K562 (cell line): ENCODE data around the gene HOXA11. TPM values are rescaled to one million over a fixed set of nuclear protein-coding genes. Genes with fewer than 3 reads are reported as not detected.

Experiments used
- ATAC-seq: fragments of 200-7000 bp; cut with Tn5 transposase; 3 replicates; pipeline ENCODE4 v1.9.1; 2020; ENCODE audit warnings: moderate library complexity
- BruUV-seq: library from RNA; stranded (reverse); fragments of 400-500 nt; replicated peaks from 2 replicates; lab custom pipeline; 2021; lab: Mats Ljungman, UMichigan
- CTCF ChIA-PET: fragments of 300-600 bp; formaldehyde crosslinking; extraction: SDS; loops from one replicate; lab custom pipeline; 2021; ENCODE audit warnings: low intra/inter-chr PET ratio; lab: Yijun Ruan, JAX
- POLR2A ChIA-PET: fragments of 300-600, 350-650 bp; sonication (Branson Sonifier 250); formaldehyde crosslinking; extraction: SDS; loops from one replicate; lab custom pipeline; 2021; ENCODE audit warnings: antibody characterized with exemption, inconsistent platforms; lab: Yijun Ruan, JAX
- DNase-seq, 4 experiments: peaks; one replicate each; pipeline versions ENCODE4 v3.0.0 to v3.0.0-alpha.2; 2011 to 2018; ENCODE audit warnings: low spot score in 3 of 4, mixed read lengths in 3 of 4; ENCODE audit errors: extremely low read depth in 1 of 4
- FAIRE-seq: peaks from 2 replicates; lab custom pipeline; 2011; peaks lifted over from hg19 to GRCh38; lab: Jason Lieb, UNC
- H2AFZ ChIP-seq: 2 replicates; pipeline ENCODE4 v1.6.0; 2011; ENCODE audit warnings: low read depth, low read length, control low read depth, inconsistent platforms
- H3K27ac ChIP-seq: fragments of 200-600 bp; 3 replicates; pipeline ENCODE4 v1.8.0; 2011; ENCODE audit warnings: low read depth, mild to moderate bottlenecking, control low read depth, inconsistent platforms, low read length, moderate library complexity, mixed read lengths; ENCODE audit errors: extremely low read depth
- H3K27me3 ChIP-seq, 2 experiments: fragments of 300-600 bp in 1 of 2; 2 replicates in 1 of 2; 3 replicates in 1 of 2; pipeline versions ENCODE4 v1.6.0 to v1.8.0; 2011; ENCODE audit warnings: inconsistent platforms in 2 of 2, low read length in 2 of 2, mild to moderate bottlenecking in 1 of 2, mixed read lengths in 1 of 2, moderate library complexity in 1 of 2; ENCODE audit not compliant: control insufficient read depth in 2 of 2, insufficient read depth in 2 of 2
- H3K36me3 ChIP-seq: fragments of 300-600 bp; 3 replicates; pipeline ENCODE4 v1.8.0; 2011; ENCODE audit warnings: mild to moderate bottlenecking, low read length, inconsistent platforms; ENCODE audit not compliant: control insufficient read depth, insufficient read depth
- H3K4me1 ChIP-seq, 2 experiments: fragments of 200-600 bp in 1 of 2; replicated peaks in 1 of 2; 2 replicates in 1 of 2; 3 replicates in 1 of 2; pipeline versions ENCODE4 v1.5.1 to v1.8.0; 2011; ENCODE audit warnings: inconsistent platforms in 2 of 2, low read length in 2 of 2, mild to moderate bottlenecking in 1 of 2, mixed read lengths in 1 of 2, moderate library complexity in 1 of 2; ENCODE audit not compliant: control insufficient read depth in 2 of 2, insufficient read depth in 2 of 2
- H3K4me2 ChIP-seq: 2 replicates; pipeline ENCODE4 v1.6.1; 2011; ENCODE audit warnings: low read length, control low read depth, inconsistent platforms, mixed read lengths; ENCODE audit not compliant: insufficient read depth
- H3K4me3 ChIP-seq: fragments of 200-600 bp; sonication (generic), shearing (Covaris generic); 2 replicates; pipeline ENCODE4 v1.5.1; 2016; ENCODE audit warnings: control low read depth, inconsistent platforms
- H3K79me2 ChIP-seq: fragments of 200-600 bp; 3 replicates; pipeline ENCODE4 v1.8.0; 2011; ENCODE audit warnings: low read length, inconsistent platforms; ENCODE audit not compliant: control insufficient read depth, insufficient read depth
- H3K9ac ChIP-seq, 2 experiments: 2 replicates each; pipeline versions ENCODE4 v1.6.0 to v1.6.1; 2011; ENCODE audit warnings: low read depth in 2 of 2, low read length in 2 of 2, control low read depth in 1 of 2, inconsistent platforms in 1 of 2, mild to moderate bottlenecking in 1 of 2, mixed read lengths in 1 of 2; ENCODE audit not compliant: insufficient read depth in 1 of 2
- H3K9me1 ChIP-seq: one replicate; pipeline ENCODE4 v1.6.0; 2011; ENCODE audit warnings: inconsistent platforms, mild to moderate bottlenecking, low read length, moderate library complexity; ENCODE audit not compliant: control insufficient read depth, insufficient read depth
- H3K9me3 ChIP-seq: replicated peaks from 2 replicates; pipeline ENCODE4 v1.5.1; 2011; ENCODE audit warnings: low read depth, low read length, inconsistent platforms; ENCODE audit not compliant: control insufficient read depth, insufficient read depth
- H4K20me1 ChIP-seq: replicated peaks from 2 replicates; pipeline ENCODE4 v1.6.1; 2011; ENCODE audit warnings: low read length, inconsistent platforms, mixed read lengths; ENCODE audit not compliant: control insufficient read depth, insufficient read depth
- PTRF ChIP-seq: fragments of 450-650 bp; IDR thresholded peaks from 2 replicates; pipeline ENCODE4 v1.6.1; 2016; ENCODE audit warnings: mild to moderate bottlenecking, missing genetic modification characterization, missing compliant biosample characterization
- ZBTB43 ChIP-seq: sonication (generic); formaldehyde crosslinking; IDR thresholded peaks from 2 replicates; pipeline ENCODE4 v1.8.0; 2023; ENCODE audit warnings: mild to moderate bottlenecking, missing genetic modification reagents
- WGBS: fragments of 100-300 bp; shearing (Covaris generic); methylation state at CpG from one replicate; pipeline ENCODE4 v1.1.6; 2016; ENCODE audit warnings: low coverage, mixed read lengths; ENCODE audit not compliant: insufficient coverage; ENCODE audit errors: missing lambda C conversion rate; 5-methylcytosine and 5-hydroxymethylcytosine counted together
- in situ Hi-C: fragments of 300-500 bp; cut with MboI; formaldehyde crosslinking; loops from 4 replicates; pipeline ENCODE4 v1.15.0; 2018; ENCODE audit warnings: inconsistent platforms, mixed read lengths
- intact Hi-C: fragments of 100-400 bp; cut with micrococcal nuclease; formaldehyde crosslinking; loops from 2 replicates; pipeline ENCODE4 v1.14.2; 2022
- polyA plus RNA-seq, 8 experiments: library from polyadenylated mRNA; depleted of rRNA in 4 of 8; stranded (reverse) in 5 of 8; unstranded in 3 of 8; fragments of >200 nt; fragmentation: Nextera tagmentation in 2 of 8; fragmentation: Illumina TruSeq in 1 of 8; extraction: Ambion mirVana in 2 of 8; extraction: Trizol in 1 of 8; gene quantifications; 2 replicates each; pipeline versions ENCODE4 v1.2.1 to v1.2.3, GENCODE V29; 2011 to 2014; ENCODE audit warnings: inconsistent platforms in 1 of 8, missing spikeins in 1 of 8
- total RNA-seq, 7 experiments: library from RNA; depleted of rRNA in 6 of 7; stranded (reverse); fragments of >200 nt in 6 of 7; fragmentation: Illumina TruSeq in 2 of 7; extraction: Trizol in 2 of 7; gene quantifications; 2 replicates each; pipeline versions ENCODE4 v1.2.1 to v1.2.3, GENCODE V29; 2011 to 2021; ENCODE audit warnings: low replicate concordance in 1 of 7
- TF ChIP-seq, protein P1 (sequence below), 2 experiments: fragments of 450-650 bp in 1 of 2; sonication (generic) in 1 of 2; formaldehyde crosslinking in 1 of 2; IDR thresholded peaks in 1 of 2; conservative IDR thresholded peaks in 1 of 2; 2 replicates each; pipeline versions ENCODE4 v1.6.1 to v1.8.1; 2016 to 2023; ENCODE audit warnings: mild to moderate bottlenecking in 2 of 2, moderate library complexity in 2 of 2, inconsistent platforms in 1 of 2, missing genetic modification reagents in 1 of 2
- TF ChIP-seq, protein P2 (sequence below): fragments of 450-650 bp; formaldehyde crosslinking; IDR thresholded peaks from 2 replicates; pipeline ENCODE4 v1.4.0; 2022; ENCODE audit warnings: missing genetic modification characterization

The HOXA11 gene
- total and polyA plus RNA-seq, 9 of the 15 experiments (the other 6 are each of a cell fraction or from before 2014, with no cell fraction given): not detected

DNA sequence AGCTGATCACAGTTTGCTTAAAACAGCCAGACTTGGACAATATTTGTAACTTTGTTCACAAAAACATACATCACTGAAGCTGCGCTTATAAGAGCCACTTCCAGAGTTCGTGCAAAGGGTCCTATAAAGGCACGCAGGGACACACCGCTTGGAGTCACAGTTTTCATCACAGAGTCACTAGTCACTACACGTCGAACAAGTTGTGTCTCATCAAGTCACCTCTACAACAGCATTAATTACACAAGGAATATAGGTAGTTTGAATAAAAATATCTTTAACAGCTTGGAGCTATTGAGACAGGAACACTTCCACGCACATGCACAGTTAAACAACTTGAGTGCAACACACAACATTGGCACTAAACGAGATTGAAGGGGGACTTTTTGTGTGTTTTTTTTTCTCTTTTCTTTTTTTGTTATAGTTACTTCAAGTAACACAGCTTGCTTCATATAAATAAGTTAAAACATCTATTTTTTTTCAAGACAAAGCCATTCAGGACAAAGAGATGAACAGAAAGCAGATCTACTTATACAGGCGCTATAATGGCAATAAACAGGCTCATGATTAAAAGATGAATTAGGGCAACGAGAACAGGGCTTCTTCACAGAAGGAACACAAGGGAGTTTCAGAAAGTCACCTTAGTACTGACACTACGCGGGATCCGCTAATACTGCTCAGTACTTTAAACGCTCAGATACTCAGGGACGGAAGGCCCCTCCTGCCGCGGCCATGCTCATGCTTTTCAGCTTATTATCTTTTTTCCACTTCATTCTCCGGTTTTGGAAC, 43.7 kb downstream of the HOXA11 start:
- Histone ChIP-seq H3K4me2 (no peak overlapping the region), H3K79me2 (no peaks in the 10 kb centered on the region)

More for the DNA sequence above, 43.7 kb downstream of the HOXA11 start:
- no TSS peak for BruUV-seq
- peaks cover 28 to 80% of the 10 kb centered on the region in 2 experiments for H3K27me3 ChIP-seq
- intact Hi-C loops (no loop called here), in situ Hi-C loops (loop anchor here (10.0 kb wide), 1 partner anchor 287 kb away; no protein-coding TSS in a partner anchor)
- CTCF ChIA-PET: interaction anchor here (0.6 kb wide), 1 partner anchor 830 kb away, joined by 5 read pairs; no protein-coding TSS in a partner anchor
- H3K9ac ChIP-seq: no peak overlapping the region
- no peak overlapping the region for H2AFZ ChIP-seq
- no peak for FAIRE-seq
- TF ChIP-seq ZBTB43 (CRISPR knock-in tag) (no peak), PTRF (no peak)
- TF ChIP-seq, protein P1, sequence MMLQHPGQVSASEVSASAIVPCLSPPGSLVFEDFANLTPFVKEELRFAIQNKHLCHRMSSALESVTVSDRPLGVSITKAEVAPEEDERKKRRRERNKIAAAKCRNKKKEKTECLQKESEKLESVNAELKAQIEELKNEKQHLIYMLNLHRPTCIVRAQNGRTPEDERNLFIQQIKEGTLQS (IDR thresholded peaks at IDR 0.05): no peak
- TF ChIP-seq, protein P1 (CRISPR knock-in tag; conservative IDR thresholded peaks at IDR 0.05): no peak
- TF ChIP-seq, protein P2, sequence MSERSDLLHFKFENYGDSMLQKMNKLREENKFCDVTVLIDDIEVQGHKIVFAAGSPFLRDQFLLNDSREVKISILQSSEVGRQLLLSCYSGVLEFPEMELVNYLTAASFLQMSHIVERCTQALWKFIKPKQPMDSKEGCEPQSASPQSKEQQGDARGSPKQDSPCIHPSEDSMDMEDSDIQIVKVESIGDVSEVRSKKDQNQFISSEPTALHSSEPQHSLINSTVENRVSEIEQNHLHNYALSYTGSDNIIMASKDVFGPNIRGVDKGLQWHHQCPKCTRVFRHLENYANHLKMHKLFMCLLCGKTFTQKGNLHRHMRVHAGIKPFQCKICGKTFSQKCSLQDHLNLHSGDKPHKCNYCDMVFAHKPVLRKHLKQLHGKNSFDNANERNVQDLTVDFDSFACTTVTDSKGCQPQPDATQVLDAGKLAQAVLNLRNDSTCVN (CRISPR knock-in tag): no peak
- WGBS: 12% methylated on average over 18 of the region's 18 CpGs
- DNase-seq: no peak
- H3K4me3 ChIP-seq: no peak overlapping the region
- H3K27ac ChIP-seq: no peak overlapping the region
- POLR2A ChIA-PET: no interaction called here
- H3K9me3 ChIP-seq: no peaks in the 10 kb centered on the region
- no peaks in the 10 kb centered on the region for H3K9me1 ChIP-seq
- no peaks in the 10 kb centered on the region for H4K20me1 ChIP-seq
- H3K4me1 ChIP-seq: peaks cover under 1 to 20% of the 10 kb centered on the region in 2 experiments; a peak in 2 of 5 replicates
- no peak for ATAC-seq
- no peaks in the 10 kb centered on the region for H3K36me3 ChIP-seq
